ENCODE data around the gene DAB1. TPM values are rescaled to one million over a fixed set of nuclear protein-coding genes. Genes with fewer than 3 reads are reported as not detected.

Gene DAB1
- total and polyA plus RNA-seq, 2 of the 8 experiments (the other 6 are each of a cell fraction or from before 2014, with no cell fraction given), result 4.4 to 11.8 TPM

- H2BK12ac ChIP-seq (ENCODE audit: low read depth, low read length), result no peak overlapping the region
- no peak overlapping the region for H3K18ac ChIP-seq (ENCODE audit: extremely low read depth, low read length)
- peaks cover 6 to 7% of the 10 kb centered on the region in 2 experiments; a peak in 2 of 4 replicates for H3K9me3 ChIP-seq (ENCODE audit: insufficient read depth in 2 of 2, low read depth in 1 of 2, low read length in 1 of 2)
- no peaks in the 10 kb centered on the region for H3K27me3 ChIP-seq (replicated peaks in 1 of 4; ENCODE audit: control insufficient read depth in 3 of 4, extremely low read depth in 1 of 4, insufficient read depth in 3 of 4, low read length in 3 of 4)
- H4K91ac ChIP-seq (replicated peaks; ENCODE audit: insufficient read length, low read length), result no peak overlapping the region
- no peak overlapping the region for H3K23ac ChIP-seq (ENCODE audit: insufficient read length)
- H4K5ac ChIP-seq (ENCODE audit: insufficient read length, low read depth, low read length), result no peak overlapping the region
- H2BK120ac ChIP-seq (replicated peaks; ENCODE audit: low read depth, low read length), result no peak overlapping the region
- no peak overlapping the region for H3K27ac ChIP-seq (ENCODE audit: low read depth, low read length)
- H3K9ac ChIP-seq (replicated peaks in 1 of 4; ENCODE audit: extremely low read depth in 1 of 4, low read depth in 3 of 4, low read length in 3 of 4), result no peak overlapping the region
- peaks cover 0 to 5% (median 2%) of the 10 kb centered on the region in 4 experiments; a peak in 3 of 7 replicates for H3K4me1 ChIP-seq (replicated peaks in 1 of 4; ENCODE audit: control insufficient read depth in 3 of 4, insufficient read depth in 4 of 4, low read length in 3 of 4)
- H3K14ac ChIP-seq (ENCODE audit: insufficient read length), result no peak overlapping the region
- FAIRE-seq (no peak), DNase-seq (ENCODE audit: low read depth in 1 of 2, low spot score in 2 of 2) (no peak)
- H3K79me2 ChIP-seq (ENCODE audit: control insufficient read depth in 1 of 2, insufficient read depth in 2 of 2, low read length in 2 of 2), result no peaks in the 10 kb centered on the region
- no peak overlapping the region for H3K4me3 ChIP-seq (ENCODE audit: extremely low read depth in 1 of 4, insufficient read depth in 2 of 4, low read depth in 3 of 4, low read length in 4 of 4)
- H2BK5ac ChIP-seq (ENCODE audit: low read depth, low read length), result no peak overlapping the region
- H3K23me2 ChIP-seq (ENCODE audit: low read depth, low read length), result no peaks in the 10 kb centered on the region
- H2AK5ac ChIP-seq (ENCODE audit: low read depth, low read length), result no peak overlapping the region
- no peak overlapping the region for H4K8ac ChIP-seq (ENCODE audit: extremely low read depth, insufficient read depth, low read length)
- H3K4ac ChIP-seq (replicated peaks; ENCODE audit: insufficient read length, low read depth, low read length), result no peak overlapping the region
- ChIA-PET POLR2A (ENCODE audit: partially characterized antibody) (no interaction called here), CTCF (ENCODE audit: partially characterized antibody) (interaction anchor here (1.2 kb wide), 1 partner anchor 8 kb away, joined by 3 read pairs; no protein-coding TSS in a partner anchor)
- no peak overlapping the region for H2AFZ ChIP-seq (ENCODE audit: low read length)
- no peak overlapping the region for H3K56ac ChIP-seq (replicated peaks; ENCODE audit: insufficient read length, low read depth, low read length)
- H3K79me1 ChIP-seq (ENCODE audit: low read depth, low read length), result no peaks in the 10 kb centered on the region
- WGBS, 2 experiments (ENCODE audit: extremely low coverage in 1 of 2, insufficient coverage in 1 of 2, insufficient read length in 1 of 2, insufficient replicate concordance in 2 of 2, low coverage in 1 of 2, low lambda C conversion rate in 2 of 2, missing lambda C conversion rate in 1 of 2), result 92% methylated on average over 4 of the region's 4 CpGs; no CpG with 5 or more reads in 1 of the 2 experiments
- no peaks in the 10 kb centered on the region for H4K20me1 ChIP-seq (replicated peaks in 1 of 2; ENCODE audit: control insufficient read depth in 1 of 2, insufficient read depth in 2 of 2, low read length in 2 of 2)
- H3K36me3 ChIP-seq (ENCODE audit: control insufficient read depth in 2 of 4, insufficient read depth in 4 of 4, low read length in 3 of 4), result no peaks in the 10 kb centered on the region
- no peak overlapping the region for H2BK15ac ChIP-seq (ENCODE audit: low read length)
- no peak overlapping the region for H3K4me2 ChIP-seq (ENCODE audit: insufficient read depth in 1 of 2, low read depth in 2 of 2, low read length in 2 of 2)
- no peak overlapping the region for H2BK20ac ChIP-seq (ENCODE audit: low read length)
- TF ChIP-seq EGR1 (IDR thresholded peaks at IDR 0.05; ENCODE audit: borderline replicate concordance, low read depth, low read length) (no peak), HDAC2 (IDR thresholded peaks at IDR 0.05; ENCODE audit: borderline replicate concordance in 1 of 2, low read depth in 2 of 2, low read length in 2 of 2) (no peak), KDM1A (IDR thresholded peaks at IDR 0.05; ENCODE audit: borderline replicate concordance, low read length) (no peak), E2F6 (IDR thresholded peaks at IDR 0.05) (no peak), SP4 (IDR thresholded peaks at IDR 0.05; ENCODE audit: low read length) (no peak), BRCA1 (IDR thresholded peaks at IDR 0.05; ENCODE audit: low read depth, low read length) (no peak), CHD1 (IDR thresholded peaks at IDR 0.05; ENCODE audit: low read depth, low read length) (no peak), RAD21 (IDR thresholded peaks at IDR 0.05 in 1 of 2, conservative IDR thresholded peaks at IDR 0.05 in 1 of 2; ENCODE audit: low read depth in 2 of 2, low read length in 2 of 2) (no peak), CEBPB (IDR thresholded peaks at IDR 0.05; ENCODE audit: low read depth, low read length) (no peak), SAP30 (IDR thresholded peaks at IDR 0.05; ENCODE audit: insufficient read depth, insufficient replicate concordance, low read length) (no peak), CREB1 (IDR thresholded peaks at IDR 0.05) (no peak)
Observed at GRCh38 chr1:57026624-57027354, 397.1 kb downstream of the DAB1 start.

Measured in H1 (cell line).